AG08396 (cell line): Measurements from ENCODE around the gene SIGLEC9.
A peak's percentile ranks its signal among the peaks of the same experiment; 100 is the strongest.

Experiments used
- DNase-seq: peaks from one replicate; pipeline ENCODE4 v3.0.0; 2012; ENCODE audit warnings: low spot score, mixed read lengths

The SIGLEC9 gene

DNA sequence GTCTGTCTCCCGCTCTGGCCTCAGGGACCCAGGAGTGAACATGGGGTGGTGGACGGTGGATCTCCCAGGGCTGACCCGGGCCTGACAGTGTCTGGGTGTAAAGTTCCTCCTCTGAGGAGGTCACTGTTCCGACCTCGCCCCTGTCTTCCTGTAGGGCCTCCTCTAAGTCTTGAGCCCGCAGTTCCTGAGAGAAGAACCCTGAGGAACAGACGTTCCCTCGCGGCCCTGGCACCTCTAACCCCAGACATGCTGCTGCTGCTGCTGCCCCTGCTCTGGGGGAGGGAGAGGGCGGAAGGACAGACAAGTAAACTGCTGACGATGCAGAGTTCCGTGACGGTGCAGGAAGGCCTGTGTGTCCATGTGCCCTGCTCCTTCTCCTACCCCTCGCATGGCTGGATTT lies at the start of gene SIGLEC9:
Gene SIGLEC9, plus strand, starts transcription at position 178 of the 400 bp plus-strand sequence. Its CDS starts 69 bp downstream, at position 247.
- no peak for DNase-seq

GRCh38 chr19:51075998-51076397 lies 48.7 kb upstream of the SIGLEC9 start:
- DNase-seq, result no peak

DNA sequence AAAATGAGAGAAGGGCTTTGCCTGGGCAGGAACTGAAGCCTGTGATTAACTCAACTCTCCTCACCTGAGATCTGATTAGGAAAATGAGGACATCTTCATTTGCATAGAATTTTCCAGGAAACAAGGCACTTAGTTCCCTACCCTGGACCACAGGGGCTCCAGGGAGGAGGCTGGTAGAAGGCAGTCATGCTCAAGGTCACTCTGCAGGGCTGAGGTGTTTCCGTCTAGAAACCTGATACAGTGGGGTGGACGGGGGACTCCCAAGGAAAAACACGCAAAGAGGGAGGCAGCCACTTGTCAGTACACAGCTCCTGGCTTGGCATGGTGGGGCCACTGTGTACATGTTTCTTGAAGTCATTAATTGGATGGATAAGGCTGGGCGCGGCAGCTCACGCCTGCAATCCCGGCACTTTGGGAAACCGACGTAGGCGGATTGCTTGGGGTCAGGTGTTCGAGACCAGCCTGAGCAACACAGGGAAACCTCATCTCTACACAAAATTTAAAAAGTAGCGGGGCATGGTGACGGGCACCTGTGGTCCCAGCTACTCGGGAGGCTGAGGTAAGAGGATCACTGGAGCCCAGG lies 48.0 kb upstream of the SIGLEC9 start:
- no peak for DNase-seq

DNA sequence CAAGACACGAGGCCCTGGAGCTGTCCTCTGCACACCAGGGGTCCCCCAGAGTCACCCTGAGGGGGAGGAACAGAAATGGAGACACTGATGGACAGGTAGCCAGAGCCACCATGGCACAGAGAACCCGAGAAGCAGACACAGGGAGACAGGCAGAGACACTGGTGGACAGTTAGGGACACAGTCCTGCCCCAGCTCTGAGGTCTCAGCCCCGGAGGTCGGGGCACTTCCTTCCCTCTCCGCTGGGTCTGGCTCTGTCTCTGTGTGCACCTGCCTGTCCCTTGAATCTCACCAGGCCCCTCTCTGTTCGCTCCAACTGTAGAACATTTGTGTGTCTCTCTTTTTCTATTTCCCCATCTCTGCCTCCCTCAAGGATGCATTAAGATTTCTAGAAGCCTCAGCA lies 46.6 kb upstream of the SIGLEC9 start:
- DNase-seq, result no peak

DNA sequence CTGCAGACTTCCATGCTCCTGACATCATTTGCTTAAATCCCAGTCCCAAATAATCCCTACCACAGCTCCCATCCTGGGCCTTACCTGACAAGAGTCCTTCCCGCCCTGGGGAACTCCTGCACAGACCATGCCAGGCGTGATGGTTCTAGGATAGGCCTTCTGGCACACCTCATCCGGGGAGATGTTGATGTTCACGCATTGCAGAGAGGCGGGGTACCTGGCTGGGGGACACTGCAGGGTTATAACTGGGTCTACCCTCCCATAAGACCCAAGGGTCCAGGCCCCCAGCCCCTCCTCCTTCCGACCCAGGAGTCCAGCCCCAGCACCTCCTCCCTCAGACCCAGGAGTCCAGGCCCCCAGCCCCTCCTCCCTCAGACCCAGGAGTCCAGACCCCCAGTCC lies 46.0 kb upstream of the SIGLEC9 start:
- no peak for DNase-seq

GRCh38 chr19:51079481-51080110 lies 45.1 kb upstream of the SIGLEC9 start:
- DNase-seq, result no peak

GRCh38 chr19:51081476-51081875 lies 43.2 kb upstream of the SIGLEC9 start:
- DNase-seq, result no peak

- DNase-seq, result no peak
These were observed 42.1 kb upstream of the SIGLEC9 start, which contains the start of gene KLK14 for GRCh38 chr19:51082611-51083010. KLK14 (minus strand) TSS chr19:51082887; CDS start chr19:51082614, 273 bp downstream.

DNA sequence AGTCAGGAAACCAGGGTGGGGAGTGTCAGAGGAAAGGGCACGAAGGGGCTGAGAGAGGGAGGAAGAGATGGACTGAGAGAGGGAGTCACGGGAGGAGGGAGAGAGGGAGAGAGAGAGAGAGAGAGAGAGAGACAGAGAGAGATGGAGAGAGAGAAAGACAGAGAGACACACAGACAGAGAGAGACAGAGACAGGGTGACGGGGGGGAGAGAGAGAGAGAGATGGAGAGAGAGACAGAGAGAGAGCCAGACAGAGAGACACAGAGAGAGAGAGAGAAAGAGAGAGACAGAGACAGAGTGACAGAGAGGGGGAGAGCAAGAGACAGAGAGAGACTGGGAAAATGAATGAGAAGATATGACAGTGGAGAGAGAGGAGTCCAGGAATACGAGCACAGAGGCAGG lies 41.5 kb upstream of the SIGLEC9 start:
- no peak for DNase-seq

- no peak for DNase-seq
These were observed 40.9 kb upstream of the SIGLEC9 start for GRCh38 chr19:51083783-51084182.

- no peak for DNase-seq
These were observed 40.2 kb upstream of the SIGLEC9 start for GRCh38 chr19:51084505-51084904.

- DNase-seq, result no peak
These were observed 38.4 kb upstream of the SIGLEC9 start for GRCh38 chr19:51086153-51086850.

GRCh38 chr19:51089786-51090185 lies 34.9 kb upstream of the SIGLEC9 start:
- no peak for DNase-seq

GRCh38 chr19:51090471-51090870 lies 34.2 kb upstream of the SIGLEC9 start:
- no peak for DNase-seq

- no peak for DNase-seq
These were observed 33.6 kb upstream of the SIGLEC9 start for GRCh38 chr19:51091126-51091525.

DNA sequence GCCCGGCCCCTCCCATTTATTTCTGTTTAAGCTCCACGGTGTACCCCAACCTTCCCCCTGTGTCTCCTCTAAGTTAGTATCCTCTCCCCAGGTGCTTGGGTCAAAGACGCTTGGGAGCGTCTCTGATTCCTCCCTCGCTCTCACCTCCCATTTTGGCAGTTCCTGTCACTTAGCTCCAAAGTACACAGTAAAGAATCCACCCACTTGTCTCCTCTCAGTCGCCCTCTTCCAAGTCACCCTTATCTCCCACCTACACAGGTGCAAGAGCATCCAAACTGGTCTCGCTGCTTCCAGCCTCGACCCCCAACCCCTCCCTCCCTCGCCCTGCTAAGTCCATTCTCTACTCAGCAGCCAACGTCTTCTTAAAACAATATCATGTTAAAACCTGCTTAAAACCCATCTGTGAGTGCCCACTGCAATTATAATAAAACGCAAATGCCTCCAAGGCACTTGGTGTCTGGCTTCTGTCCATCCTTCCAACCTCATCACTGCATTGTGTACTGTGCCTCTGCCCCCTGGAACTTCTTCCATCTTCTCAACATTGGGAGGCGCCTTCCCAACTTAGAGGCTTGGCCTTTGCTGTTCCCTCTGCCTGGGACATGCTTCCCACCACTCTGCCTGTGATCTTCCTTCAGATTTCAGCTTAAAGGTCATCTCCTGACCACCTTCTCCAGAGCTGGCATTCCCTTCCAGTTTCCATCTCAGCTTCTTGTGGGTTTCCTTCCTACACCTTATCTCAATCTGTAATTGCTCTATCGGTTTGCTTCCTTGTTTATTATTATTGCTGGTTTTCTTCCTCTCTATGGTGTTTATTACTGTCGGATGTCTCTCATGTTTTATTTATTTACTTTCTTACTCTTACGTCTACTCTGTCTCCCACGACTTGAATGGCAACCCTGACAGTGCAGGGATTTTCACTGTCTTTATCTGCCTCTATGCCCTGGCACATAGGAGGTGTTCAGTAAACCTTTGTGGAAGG lies 32.5 kb upstream of the SIGLEC9 start:
- DNase-seq, result no peak

GRCh38 chr19:51093101-51093500 lies 31.6 kb upstream of the SIGLEC9 start:
- DNase-seq, result no peak

DNA sequence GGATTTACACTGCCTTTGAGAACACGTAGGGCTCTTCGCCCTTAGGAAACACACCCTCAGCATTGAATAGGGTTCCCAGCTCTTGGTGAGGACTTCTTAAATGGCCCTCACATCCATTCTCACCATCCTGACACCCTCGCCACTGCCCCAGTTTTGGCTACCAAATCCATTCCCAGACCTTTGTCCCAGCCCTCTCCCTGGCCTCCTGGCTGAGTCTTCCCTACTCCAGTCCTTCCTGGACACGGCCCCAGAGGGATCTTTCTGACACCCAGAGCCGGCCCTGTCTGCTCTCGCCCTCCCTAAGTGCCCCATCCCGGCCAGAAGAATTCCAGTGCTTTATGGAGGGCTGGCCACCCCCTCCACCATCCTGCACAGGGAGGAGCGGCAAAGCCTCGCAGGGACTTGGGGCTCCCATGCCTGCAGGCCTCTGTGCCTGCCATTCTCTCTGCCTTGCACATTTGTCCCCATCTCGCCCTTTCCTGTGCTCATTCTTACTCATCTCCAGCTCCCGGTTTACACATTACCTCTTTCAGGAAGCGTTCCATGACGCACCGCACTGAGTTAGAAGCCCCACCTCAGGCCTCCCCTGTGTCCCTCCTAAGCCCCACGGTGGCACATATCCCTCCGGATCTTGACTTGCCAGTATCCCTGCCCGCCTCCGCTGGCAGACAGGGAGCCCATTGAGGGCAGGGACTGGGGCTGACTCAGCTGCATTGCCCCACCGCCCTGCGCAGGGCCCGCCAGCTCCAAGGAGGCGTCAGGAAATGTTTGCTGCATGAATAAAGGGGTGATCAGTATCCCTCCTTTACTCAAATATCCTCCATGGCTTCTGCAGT lies 31.0 kb upstream of the SIGLEC9 start:
- no peak for DNase-seq

DNA sequence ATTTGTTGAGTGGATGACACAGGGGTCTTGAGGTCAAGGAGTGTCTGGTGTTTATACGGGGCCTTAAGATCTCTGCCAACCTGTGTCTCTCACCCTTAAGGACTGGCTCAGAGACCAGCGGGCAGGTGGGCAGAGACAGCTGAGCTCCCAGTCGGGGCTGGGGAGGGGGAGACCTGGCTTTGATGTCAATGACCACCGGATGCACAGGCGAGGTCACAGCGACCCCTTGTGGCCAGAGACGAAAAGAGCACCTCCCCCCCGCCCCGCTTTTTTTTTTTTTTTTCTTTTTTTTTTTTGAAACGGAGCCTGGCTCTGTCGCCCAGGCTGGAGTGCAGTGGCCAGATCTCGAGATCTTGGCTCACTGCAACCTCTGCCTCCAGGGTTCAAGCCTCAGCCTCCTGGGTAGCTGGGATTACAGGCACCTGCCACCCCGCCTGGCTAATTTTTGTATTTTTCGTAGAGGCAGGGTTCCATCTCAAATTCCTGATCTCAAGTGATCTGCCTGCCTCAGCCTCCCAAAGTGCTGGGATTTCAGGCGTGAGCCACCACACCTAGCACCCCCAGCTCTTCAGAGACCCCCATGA lies 29.9 kb upstream of the SIGLEC9 start:
- DNase-seq, result peak; percentile 63

DNA sequence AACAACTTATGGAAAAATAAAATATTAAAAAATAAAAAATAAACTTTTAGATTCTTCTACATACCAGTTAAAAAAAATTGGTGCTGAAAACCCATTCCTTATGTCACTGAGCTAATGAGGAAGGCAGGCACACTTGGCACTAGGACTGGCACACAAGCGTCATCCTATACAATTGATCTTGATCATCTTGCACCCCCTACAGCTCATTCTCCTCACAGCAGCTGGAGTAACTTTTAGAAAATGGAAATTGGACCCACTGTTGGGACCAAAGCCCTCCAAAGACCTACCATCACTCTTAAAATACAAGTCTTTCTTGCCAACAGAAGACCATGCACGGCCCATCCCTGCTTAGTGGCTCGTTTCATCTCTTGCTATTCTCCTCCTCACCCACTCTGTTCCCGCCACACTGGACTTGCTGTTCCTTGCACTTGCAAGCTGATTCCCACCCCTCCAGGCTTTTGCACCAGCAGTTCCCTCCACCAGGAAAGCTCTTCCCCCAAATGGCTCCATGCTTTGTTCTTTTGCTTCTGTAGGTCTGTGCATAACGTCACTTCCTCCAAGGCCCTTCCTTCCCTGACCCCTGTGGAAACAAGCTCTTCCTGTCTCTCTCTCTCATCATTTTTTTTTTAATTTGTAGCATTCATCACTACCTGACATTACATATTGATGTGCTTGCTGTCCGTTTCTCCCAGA lies 28.1 kb upstream of the SIGLEC9 start:
- DNase-seq, result no peak
